Lower lobe of right lung (tissue), 2 donors: ENCODE results near the gene ZMIZ1. TPM values are rescaled to one million over a fixed set of nuclear protein-coding genes. Genes with fewer than 3 reads are reported as not detected.
A peak's percentile ranks its signal among the peaks of the same experiment; 100 is the strongest.

Source experiments
- ATAC-seq, 2 donors: fragments of 200-7000 bp; cut with Tn5 transposase; one replicate each; pipeline ENCODE4 v1.9.1; 2020 to 2022; ENCODE audit warnings: mild to moderate bottlenecking in 2 of 2, moderate library complexity in 2 of 2
- DNase-seq: peaks from one replicate; pipeline ENCODE4 v3.0.0-alpha.2; 2020
- H3K27ac ChIP-seq: fragments of 200-600 bp; one replicate; pipeline ENCODE4 v1.8.0; 2022
- H3K27me3 ChIP-seq: fragments of 200-600 bp; one replicate; pipeline ENCODE4 v1.8.0; 2022; ENCODE audit warnings: low read depth
- H3K36me3 ChIP-seq: fragments of 200-600 bp; one replicate; pipeline ENCODE4 v1.8.0; 2022; ENCODE audit warnings: mild to moderate bottlenecking
- H3K4me1 ChIP-seq: fragments of 200-600 bp; one replicate; pipeline ENCODE4 v1.8.0; 2022
- H3K4me3 ChIP-seq: fragments of 200-600 bp; one replicate; pipeline ENCODE4 v1.8.0; 2022; ENCODE audit warnings: mild to moderate bottlenecking
- H3K9me3 ChIP-seq: fragments of 200-600 bp; one replicate; pipeline ENCODE4 v1.8.0; 2022
- intact Hi-C: fragments of 100-400 bp; cut with DNase I; formaldehyde crosslinking; loops from one replicate; pipeline ENCODE4 v1.11.0; 2022
- total RNA-seq: library from RNA; stranded (reverse); fragmentation: NEBNext Ultra II Directional; extraction: Animal tissue kit (Norgen Biotek cat#: 25700); gene quantifications from one replicate; pipeline ENCODE4 v1.2.1, GENCODE V29; 2021
- TF ChIP-seq, protein P1 (sequence below): fragments of 200-600 bp; IDR thresholded peaks from one replicate; pipeline ENCODE4 v1.8.0; 2022; ENCODE audit warnings: antibody characterized with exemption, mild to moderate bottlenecking
- donor health status: DM: no; HTN: yes; CAD: no; lungs with severe emphysema.

The ZMIZ1 gene
- total RNA-seq, 1 donor from 2014 or later: 102 TPM

DNA sequence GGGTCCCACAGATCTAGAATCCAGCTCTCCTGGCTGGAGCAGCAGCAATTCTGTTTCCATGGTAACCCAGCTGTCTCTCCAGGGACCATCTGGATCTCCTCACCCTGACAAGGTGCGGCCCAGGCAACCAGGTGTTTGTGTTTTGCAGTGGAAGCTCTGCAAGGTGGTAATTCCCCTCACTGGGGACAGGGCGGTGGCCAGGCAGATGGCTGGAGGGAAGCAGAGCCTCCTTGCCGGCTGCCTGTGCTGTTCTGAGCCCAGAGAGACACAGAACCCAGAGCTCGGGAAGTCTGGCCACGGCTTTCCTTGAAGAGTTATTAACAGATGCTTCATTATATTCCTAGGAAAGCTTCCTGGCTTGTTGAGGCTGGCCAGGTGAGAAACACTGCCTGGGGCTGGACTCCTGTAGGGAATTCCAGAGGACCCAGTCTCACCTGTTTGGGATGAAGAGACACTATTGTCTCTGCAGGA, 160.3 kb downstream of the ZMIZ1 start:
- ATAC-seq (no peak), DNase-seq (no peak)
- Histone ChIP-seq H3K36me3 (peaks cover 66% of the 10 kb centered on the region), H3K4me3 (no peak overlapping the region), H3K9me3 (no peaks in the 10 kb centered on the region), H3K27me3 (no peaks in the 10 kb centered on the region), H3K27ac (peak overlapping the region; percentile 9), H3K4me1 (peaks cover 26% of the 10 kb centered on the region)
- intact Hi-C loops: no loop called here
- TF ChIP-seq, protein P1, sequence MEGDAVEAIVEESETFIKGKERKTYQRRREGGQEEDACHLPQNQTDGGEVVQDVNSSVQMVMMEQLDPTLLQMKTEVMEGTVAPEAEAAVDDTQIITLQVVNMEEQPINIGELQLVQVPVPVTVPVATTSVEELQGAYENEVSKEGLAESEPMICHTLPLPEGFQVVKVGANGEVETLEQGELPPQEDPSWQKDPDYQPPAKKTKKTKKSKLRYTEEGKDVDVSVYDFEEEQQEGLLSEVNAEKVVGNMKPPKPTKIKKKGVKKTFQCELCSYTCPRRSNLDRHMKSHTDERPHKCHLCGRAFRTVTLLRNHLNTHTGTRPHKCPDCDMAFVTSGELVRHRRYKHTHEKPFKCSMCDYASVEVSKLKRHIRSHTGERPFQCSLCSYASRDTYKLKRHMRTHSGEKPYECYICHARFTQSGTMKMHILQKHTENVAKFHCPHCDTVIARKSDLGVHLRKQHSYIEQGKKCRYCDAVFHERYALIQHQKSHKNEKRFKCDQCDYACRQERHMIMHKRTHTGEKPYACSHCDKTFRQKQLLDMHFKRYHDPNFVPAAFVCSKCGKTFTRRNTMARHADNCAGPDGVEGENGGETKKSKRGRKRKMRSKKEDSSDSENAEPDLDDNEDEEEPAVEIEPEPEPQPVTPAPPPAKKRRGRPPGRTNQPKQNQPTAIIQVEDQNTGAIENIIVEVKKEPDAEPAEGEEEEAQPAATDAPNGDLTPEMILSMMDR: no peak

DNA sequence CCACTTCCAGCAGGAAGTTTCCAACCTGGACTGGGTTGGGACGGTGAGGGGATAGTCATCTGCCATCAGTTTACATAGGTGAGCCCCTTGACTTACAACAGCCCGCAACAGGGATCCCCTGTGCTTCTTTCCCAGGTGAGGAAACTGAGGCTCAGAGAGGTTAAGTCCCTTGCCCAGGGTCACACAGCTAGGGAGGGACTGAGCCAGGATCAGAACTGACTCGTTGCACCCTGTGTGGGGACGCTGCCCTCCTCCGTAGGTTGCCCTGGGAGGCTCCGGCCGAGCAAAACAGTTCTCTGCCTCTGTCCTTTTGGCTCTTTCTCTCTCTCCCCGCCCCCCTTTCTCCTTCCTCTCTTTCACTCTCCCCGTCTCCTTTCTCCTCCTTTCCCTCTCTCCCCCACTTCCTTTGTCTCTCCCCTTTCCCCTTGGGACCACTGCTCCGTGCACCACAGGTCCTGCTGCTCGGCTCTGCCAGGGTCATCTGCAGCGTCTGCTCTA, 161.1 kb downstream of the ZMIZ1 start:
- DNase-seq (no peak), ATAC-seq (no peak)
- Histone ChIP-seq H3K36me3 (peaks cover 64% of the 10 kb centered on the region), H3K4me1 (peaks cover 26% of the 10 kb centered on the region), H3K27me3 (no peaks in the 10 kb centered on the region), H3K27ac (no peak overlapping the region), H3K4me3 (no peak overlapping the region), H3K9me3 (no peaks in the 10 kb centered on the region)
- TF ChIP-seq, protein P1: no peak
- intact Hi-C loops: no loop called here

DNA sequence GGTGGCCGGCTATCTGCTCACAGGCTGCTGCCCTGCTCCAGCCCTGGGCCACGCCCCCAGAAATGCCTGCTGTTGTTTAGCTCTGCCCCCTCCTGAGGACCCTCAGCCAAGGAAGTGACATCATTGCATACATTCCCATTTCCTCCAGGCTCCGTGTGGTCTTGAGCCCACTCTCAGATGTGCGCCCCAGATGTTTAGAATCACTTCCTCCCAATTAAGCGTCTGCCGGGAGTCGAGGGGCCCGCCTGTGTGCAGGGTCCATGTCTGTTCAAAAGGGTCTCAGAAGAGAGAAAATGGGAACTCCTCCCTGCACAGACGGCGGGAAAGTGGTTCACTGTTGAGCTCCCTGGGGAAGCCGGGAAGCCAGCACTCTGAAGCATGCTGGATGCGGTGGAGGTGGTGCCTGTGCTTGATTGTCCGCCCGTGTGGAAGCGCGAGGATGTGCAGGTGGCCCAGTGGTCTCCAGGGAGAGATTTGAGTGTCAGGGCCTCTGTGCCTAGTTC, 161.6 kb downstream of the ZMIZ1 start:
- H3K27me3 ChIP-seq: no peaks in the 10 kb centered on the region
- intact Hi-C loops: no loop called here
- no peaks in the 10 kb centered on the region for H3K9me3 ChIP-seq
- DNase-seq (no peak), ATAC-seq (no peak)
- H3K4me3 ChIP-seq: no peak overlapping the region
- H3K27ac ChIP-seq: no peak overlapping the region
- peaks cover 30% of the 10 kb centered on the region for H3K4me1 ChIP-seq
- TF ChIP-seq, protein P1: no peak
- peaks cover 65% of the 10 kb centered on the region for H3K36me3 ChIP-seq

DNA sequence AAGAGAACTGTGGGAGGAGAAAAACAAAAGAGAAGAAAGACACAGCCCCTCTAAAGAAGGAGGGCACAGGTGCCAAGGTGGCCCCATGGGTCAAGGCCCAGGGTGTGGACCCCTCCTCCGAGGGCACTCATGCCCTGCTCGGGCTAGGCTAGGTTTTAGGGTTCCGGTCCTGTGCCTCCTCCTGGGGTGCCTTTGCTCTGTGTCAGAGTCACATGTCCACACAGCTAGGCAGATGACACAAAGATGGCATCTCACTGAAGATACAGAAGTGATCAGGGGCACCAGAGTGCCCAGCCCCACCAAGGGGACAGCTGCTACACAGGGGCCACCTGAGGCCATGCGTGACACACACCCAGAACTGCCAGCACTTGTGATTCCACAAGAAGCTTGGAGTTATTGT, 162.1 kb downstream of the ZMIZ1 start:
- Histone ChIP-seq H3K4me3 (no peak overlapping the region), H3K4me1 (peaks cover 34% of the 10 kb centered on the region), H3K27me3 (no peaks in the 10 kb centered on the region), H3K36me3 (peaks cover 64% of the 10 kb centered on the region), H3K9me3 (no peaks in the 10 kb centered on the region), H3K27ac (no peak overlapping the region)
- DNase-seq (no peak), ATAC-seq (no peak)
- intact Hi-C loops: no loop called here
- TF ChIP-seq, protein P1: no peak

DNA sequence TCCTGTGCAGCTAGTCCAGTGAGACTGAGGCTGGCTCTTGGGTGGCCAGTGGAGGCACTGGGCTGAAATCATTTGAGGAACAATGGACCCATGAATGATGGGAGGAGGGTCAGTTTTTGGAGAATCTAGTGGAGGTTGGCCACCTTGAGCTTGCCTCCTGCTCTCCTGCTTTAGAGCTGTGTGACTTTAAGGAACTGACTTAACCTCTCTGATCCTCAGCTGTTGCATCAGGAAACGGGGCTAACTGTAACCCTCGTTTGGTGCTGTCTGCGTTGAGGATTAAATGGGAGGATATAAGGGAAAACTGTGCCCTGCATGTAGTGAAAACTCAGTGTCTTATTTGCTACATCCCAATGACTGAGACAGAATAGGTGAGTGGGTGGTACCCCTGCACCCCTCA, 163.1 kb downstream of the ZMIZ1 start:
- ATAC-seq (no peak), DNase-seq (no peak)
- intact Hi-C loops: no loop called here
- Histone ChIP-seq H3K4me1 (peaks cover 45% of the 10 kb centered on the region), H3K27me3 (no peaks in the 10 kb centered on the region), H3K36me3 (peaks cover 61% of the 10 kb centered on the region), H3K9me3 (no peaks in the 10 kb centered on the region), H3K27ac (no peak overlapping the region), H3K4me3 (no peak overlapping the region)
- TF ChIP-seq, protein P1: no peak
